ENCODE results near the gene ADAMTS2.

Gene ADAMTS2

GRCh38 chr5:179309383-179309670, 35.9 kb downstream of the ADAMTS2 start:
- DNase-seq = no peak

GRCh38 chr5:179308563-179309382, 36.5 kb downstream of the ADAMTS2 start:
- DNase-seq = no peak

GRCh38 chr5:179307931-179308471, 37.3 kb downstream of the ADAMTS2 start:
- DNase-seq = no peak

DNA sequence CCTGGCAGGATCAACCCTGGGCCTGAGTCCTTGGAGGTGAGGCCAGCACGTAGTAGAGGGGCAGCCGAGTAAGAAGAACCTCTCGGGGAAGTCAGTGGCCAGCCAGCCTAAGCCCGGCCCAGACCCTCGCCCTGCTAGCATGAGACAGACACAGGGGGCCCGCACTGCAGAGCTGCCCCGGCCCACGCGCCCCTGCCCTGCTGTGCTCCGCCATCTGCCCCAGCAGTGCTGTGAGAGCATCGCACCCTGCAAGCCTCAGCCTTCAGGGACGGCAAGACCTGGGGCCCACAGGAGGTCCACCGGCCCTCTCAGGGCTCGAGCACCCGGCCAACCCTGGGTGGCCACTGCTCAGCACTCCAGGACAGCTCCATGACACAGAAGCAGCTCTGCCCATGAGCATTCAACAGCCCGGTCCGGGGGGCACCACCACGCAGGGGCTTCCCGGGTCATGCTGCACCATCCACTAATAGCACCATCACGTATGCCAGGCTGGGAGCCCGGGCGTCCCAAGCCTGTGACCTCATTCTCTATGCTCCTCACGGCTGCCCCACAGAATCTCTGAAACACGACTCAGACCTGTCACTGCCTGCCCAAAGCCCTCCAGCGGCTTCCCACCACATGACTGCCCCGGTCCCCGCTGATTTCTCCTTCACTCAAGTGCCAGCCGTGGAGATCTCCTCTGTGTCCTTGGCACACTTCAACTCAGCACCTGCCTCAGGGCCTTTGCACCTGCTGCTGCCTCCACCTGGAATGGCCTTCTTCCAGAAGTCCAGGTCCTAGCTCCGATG, 38.1 kb downstream of the ADAMTS2 start:
- DNase-seq = no peak

- no peak for DNase-seq
Measured at GRCh38 chr5:179306191-179307012, 38.9 kb downstream of the ADAMTS2 start.

DNA sequence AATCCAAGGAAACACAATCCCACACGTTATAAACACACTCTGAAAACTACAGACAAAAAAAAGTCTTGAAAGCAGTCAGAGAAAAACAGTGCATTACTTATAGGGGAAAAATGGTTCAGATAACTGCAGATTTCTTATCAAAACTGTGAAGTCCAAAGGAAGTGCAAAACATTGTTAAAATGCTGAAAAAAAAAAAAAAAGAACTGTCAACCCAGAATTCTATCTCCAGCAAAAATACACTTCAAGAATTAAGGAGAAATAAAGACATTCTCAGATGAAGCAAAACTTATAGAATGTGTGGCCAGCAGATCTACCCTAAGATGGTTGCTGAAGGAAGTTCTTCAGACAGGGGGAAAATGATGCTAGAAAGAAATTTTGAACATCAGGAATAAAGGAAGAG, 40.4 kb downstream of the ADAMTS2 start:
- DNase-seq = no peak

DNA sequence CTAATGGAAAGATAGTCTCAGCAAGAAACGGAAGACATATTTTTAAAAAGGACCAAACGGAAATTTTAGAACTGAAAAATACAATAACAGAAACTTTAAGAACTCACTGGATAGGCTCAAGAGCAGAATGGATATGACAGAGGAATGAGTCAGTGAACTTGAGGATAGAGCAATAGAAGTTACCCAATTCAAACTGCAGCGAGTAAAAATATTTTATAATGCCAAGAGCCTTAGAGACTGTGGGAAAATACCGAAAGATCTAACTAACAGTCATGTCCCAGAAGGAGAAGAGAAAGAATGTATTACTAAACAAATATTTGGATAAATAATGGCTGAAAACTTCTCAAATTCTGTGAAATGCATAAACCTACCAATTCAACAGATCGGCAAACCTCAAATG, 40.8 kb downstream of the ADAMTS2 start:
- DNase-seq = no peak

DNA sequence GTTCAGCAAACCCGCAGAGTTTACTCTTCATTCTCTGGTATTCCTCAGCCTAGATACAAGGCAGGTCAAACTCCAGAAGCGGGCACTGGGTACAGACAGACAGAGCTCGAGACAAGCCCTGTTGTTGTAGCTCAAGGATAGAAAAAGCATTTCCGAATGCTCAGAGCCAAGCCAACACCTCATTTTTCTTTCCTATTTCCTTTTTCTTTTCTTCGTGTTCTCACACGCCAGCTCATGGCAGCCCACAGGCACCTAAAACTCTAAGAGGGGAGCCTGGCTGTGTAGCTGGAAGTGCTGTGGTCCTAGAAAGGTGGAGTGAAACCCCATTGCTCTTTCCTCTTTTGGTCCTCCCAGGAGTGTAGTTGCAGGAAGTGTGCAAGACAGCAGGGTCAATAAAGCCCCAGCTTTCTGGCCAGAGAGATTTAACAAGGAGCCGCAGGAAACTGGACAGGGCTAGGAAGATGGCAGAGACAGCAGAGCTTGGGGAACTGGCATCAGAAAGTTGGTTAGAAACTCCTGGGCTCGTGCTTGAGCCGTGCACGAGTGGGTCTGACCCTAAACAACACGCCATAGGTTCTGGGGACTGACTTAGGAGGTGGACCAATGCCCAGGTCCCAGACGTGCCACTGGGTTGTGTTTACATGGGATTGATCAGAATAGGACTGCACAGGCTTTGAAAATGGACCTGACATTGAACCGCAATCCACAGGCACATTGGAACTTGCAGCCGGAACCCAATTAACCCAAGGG, 41.6 kb downstream of the ADAMTS2 start:
- no peak for DNase-seq

DNA sequence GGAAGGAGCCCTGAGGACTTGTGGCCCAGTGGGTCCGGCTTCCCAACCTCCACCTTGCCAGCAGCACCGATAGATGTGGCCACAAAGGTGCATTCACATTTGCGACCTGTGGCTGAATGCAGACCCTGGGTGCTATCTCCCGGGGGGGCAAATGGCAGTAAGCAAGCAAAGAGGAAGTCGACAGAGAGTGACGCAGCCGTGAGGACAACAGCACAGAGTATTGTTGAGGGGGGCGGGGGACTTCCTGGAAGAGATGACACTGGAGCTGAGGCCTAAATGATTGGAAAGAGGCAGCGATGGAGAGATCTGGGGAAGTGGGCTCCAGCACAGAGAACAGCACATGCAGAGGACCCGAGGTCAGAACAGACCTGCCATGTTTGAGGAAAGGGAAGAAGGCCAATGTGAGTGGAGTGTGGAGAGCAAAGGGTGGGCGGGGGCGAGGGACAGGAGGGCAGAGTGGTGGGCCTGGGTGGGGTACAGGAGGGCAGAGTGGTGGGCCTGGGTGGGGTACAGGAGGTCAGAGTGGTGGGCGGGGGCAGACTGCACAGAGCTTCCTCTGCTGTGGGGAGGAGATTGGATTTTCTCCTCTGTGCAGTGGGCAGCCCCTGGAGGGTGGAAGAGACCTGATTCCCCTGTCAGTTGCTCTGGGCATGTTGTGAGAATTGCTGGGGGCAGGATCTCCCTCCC, 42.6 kb downstream of the ADAMTS2 start:
- DNase-seq = peak; percentile 19

DNA sequence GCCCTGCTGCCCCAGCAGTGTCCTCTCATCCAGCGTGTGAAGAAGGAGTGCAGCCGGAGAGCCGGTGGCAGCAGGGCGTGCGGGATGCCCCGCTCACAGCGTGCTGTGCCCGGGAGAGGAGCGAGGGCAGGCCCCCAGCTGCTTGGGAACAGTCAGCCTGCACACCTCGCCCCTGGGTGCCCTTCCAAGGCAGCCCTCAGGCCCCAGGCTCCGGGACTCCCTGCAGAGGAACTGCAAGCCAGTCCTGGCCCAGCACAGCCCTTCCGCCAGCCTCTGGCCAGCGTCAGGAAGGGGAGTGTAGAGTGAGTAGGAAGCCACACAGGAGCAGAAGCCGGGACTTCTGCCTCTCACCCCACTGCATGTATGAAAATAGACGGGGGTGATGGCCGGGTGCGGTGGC, 43.5 kb downstream of the ADAMTS2 start:
- DNase-seq = no peak

- no peak for DNase-seq
Measured at GRCh38 chr5:179301376-179301775, 43.9 kb downstream of the ADAMTS2 start.

DNA sequence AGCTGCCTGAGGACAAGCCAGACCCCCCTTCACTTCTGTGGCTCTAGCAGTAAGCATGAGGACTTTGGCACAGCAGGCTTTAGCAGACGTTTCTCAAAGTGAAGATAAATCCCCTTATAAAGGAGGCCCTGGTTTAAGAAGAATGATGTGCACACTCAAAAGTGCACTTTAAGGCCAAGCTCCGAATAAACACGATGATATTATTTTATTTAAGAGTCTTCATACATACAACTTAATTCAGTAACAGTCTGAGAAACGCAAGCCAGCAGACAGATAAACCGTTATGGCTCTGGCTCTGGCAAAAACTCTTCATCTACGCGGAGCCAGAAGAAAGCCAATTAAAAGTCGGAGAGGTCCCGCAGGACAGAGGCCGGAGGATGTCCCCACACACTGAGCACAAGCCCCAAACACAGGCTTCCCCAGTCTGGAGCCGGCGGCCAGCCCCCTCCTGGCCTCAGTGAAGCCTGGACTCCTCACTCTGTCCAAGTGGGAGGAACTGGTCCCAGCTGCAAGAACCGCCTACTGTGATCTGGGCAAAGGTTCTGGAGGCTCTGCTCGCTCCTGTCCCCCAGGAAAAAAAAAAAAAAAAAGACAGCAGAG, 44.6 kb downstream of the ADAMTS2 start:
- no peak for DNase-seq

DNA sequence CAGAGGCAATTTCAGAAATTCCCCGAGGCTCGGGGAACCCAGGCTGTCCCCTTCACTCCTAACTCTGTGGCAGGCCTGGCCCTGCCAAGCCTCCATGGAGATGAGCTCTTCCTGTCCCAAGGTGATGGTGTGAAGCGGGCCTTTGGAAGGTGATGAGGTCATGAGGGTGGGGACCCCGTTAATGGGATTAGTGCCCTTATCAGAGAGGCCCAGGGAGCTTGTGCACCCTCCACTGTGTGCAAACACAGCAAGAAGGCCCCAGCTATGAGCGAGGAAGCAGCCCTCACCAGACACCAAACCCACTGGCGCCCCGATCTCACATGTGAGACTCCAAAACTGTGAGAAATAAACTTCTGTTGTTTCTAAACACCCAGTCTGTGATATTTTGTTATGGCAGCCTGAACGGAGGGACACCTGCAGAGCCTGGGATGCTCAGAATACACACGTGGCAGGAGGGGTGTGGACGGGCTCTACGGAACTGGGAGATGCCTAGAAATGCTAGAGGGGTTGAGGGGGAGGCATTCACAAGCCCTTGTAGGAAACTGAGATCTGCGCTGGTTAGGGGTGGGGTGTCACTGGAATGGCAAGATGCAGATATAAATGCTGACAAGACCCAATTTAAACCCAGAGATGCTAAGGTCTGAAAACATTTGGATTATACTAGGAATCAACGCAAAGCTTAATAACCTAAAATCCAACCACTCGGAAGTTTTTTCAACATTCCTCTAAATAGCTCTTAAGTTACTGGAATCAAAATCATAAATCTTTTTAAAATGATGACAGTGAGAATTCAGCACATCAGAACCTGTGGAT, 46.9 kb downstream of the ADAMTS2 start:
- no peak for DNase-seq

- DNase-seq = no peak
Measured at GRCh38 chr5:179297486-179298180, 47.6 kb downstream of the ADAMTS2 start.

DNA sequence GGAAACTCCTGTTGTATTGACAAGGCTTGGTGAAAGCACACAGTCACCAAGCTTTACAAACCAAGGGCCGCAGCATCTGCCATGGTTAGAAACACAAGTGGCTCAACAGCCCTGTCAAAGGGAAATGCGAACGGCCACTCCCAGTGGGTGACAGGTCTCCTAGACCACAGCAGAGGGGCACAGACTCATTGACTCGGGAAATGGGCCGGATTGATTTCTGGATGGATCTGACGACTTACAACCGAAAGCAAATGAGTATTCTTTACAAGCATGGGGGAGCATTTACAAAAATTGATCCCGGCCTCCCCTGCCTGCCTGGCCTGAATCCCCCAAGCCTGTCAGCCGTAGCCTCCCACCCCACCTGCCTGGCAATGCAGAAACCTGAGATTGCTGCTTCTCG, 48.2 kb downstream of the ADAMTS2 start:
- no peak for DNase-seq

DNA sequence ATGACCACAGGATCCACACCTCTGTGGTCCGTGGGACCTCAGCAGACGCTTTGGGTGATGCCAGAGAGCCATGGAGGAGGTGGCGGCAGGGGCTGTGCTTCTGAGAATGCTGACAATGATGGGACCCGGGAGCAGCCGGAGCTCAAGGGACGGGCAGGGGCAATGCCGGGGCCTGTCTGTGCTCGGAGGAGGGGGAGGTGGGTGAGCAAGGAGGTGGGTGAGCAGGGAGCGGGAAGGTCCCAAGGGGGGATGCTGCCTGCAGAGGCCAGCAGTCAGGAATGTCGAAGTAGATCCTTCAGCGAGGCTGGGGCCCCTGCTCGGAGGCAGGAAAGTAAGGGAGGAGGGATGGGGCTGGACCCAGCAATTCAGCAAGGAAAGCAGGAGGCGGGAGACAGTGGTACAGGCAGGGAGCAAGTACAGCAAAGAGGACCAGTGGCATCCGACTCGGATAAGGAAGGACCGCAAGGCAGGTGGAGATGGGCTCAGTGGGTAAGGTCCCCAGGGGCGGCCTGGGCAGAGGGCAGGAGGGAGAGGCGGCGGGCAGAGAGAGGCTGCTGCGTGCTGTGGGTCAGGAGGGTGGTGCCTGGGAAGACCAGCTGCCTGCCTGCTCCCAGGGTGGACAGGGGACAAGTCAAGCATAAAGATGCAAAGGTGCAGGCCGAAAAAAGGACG, 49.0 kb downstream of the ADAMTS2 start:
- no peak for DNase-seq

- no peak for DNase-seq
Measured at GRCh38 chr5:179295778-179296149, 49.5 kb downstream of the ADAMTS2 start.

DNA sequence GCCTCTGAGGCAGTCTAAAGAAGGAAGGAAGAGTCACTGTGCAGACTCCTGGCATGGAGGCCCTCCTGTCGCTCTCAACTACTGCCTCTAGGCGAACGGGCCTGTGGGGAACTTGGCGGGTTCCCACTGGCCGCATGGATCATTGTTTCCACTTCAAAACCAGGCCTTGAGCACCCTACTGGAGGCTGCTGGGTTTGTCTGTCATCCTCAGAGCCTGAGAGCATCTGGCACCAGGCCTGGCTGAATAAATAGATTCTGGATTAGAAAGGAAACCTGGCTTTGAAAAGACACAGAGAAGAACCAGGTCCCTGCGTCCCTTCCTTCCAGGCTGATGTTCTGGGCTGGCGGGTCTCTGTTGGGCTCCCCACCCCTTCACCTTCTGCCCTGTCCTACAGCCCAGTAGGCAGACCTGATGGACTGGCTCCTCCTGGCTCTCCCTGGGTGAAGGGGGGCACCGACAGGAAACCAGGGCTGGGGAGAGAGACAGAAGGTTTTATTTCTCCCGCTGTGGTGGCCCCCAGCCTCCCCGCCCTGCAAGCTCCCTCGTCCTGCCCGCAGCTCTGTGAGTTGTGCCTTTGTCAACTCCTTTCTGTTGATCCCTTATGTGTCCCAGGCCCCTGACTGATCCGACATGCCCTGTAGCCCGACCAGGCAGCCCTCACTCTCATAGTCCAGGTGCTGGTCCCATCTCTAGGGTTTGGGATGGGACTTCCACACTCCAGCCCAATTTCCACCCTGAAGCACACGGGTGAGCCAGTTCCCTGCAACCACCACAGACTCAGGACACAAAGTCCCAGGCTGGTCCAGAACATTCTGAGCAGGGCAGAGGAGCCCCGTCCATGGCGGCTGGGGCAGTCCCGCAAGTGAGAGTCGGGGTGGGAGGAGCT, 50.1 kb downstream of the ADAMTS2 start:
- no peak for DNase-seq

Measured in suppressor macrophage treated with lipopolysaccharide for 4 hours (primary cell).